BJ (cell line): Measurements from ENCODE around the gene TSPAN12. TPM values are rescaled to one million over a fixed set of nuclear protein-coding genes. Genes with fewer than 3 reads are reported as not detected.

Source experiments
- CTCF ChIA-PET: fragments of 350-600 bp; formaldehyde crosslinking; extraction: SDS; loops from one replicate; lab custom pipeline; 2021; ENCODE audit warnings: antibody characterized with exemption, inconsistent platforms; lab: Yijun Ruan, JAX
- POLR2A ChIA-PET: fragments of 300-600 bp; sonication (Branson Sonifier 250); formaldehyde crosslinking; extraction: SDS; loops from one replicate; lab custom pipeline; 2021; ENCODE audit warnings: antibody characterized with exemption; lab: Charles Lee
- DNase-seq: peaks from one replicate; pipeline ENCODE4 v3.0.0-alpha.2; 2011; ENCODE audit warnings: low read depth
- H3K27me3 ChIP-seq: 2 replicates; pipeline ENCODE4 v1.6.0; 2011; ENCODE audit warnings: low read length; ENCODE audit not compliant: control insufficient read depth, insufficient read depth
- H3K36me3 ChIP-seq: 2 replicates; pipeline ENCODE4 v1.5.1; 2011; ENCODE audit warnings: low read length; ENCODE audit not compliant: control insufficient read depth, insufficient read depth
- H3K4me3 ChIP-seq: 2 replicates; pipeline ENCODE4 v1.5.1; 2011; ENCODE audit warnings: low read depth, mild to moderate bottlenecking, control low read depth, low read length
- CTCF ChIP-seq: IDR thresholded peaks from 2 replicates; pipeline ENCODE4 v1.5.1; 2011; ENCODE audit warnings: low read depth, mild to moderate bottlenecking, control low read depth, inconsistent platforms, low read length, moderate library complexity; ENCODE audit not compliant: insufficient read depth
- polyA plus RNA-seq: library from polyadenylated mRNA; depleted of rRNA; stranded (reverse); fragments of >200 nt; gene quantifications from 2 replicates; pipeline ENCODE4 v1.2.3, GENCODE V29; 2011

TSPAN12 gene
- polyA plus RNA-seq, 1 experiment, result not detected

DNA sequence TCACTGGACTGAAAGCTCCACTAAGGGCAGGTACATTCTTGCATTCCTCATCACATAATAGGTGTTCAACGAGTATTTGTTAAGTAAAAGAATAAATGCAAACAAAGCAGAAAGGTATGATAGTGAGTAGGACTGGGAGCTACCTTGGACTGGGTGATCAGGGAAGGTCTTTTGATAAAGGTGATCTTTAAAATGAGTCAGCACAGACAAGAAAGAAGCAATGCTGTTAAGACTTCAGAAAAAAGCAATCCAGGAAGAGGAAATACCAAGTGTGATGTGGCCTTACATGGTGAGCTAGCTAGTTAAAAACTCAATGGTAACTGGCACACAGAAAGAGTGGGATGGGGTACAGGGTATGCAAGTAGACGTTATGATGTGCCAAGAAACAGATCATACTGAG is 40.1 kb downstream of the TSPAN12 start:
- no peak for DNase-seq
- Histone ChIP-seq H3K36me3 (no peaks in the 10 kb centered on the region), H3K27me3 (no peaks in the 10 kb centered on the region), H3K4me3 (no peak overlapping the region)
- ChIA-PET POLR2A (no interaction called here), CTCF (no interaction called here)
- no peak for TF ChIP-seq CTCF

DNA sequence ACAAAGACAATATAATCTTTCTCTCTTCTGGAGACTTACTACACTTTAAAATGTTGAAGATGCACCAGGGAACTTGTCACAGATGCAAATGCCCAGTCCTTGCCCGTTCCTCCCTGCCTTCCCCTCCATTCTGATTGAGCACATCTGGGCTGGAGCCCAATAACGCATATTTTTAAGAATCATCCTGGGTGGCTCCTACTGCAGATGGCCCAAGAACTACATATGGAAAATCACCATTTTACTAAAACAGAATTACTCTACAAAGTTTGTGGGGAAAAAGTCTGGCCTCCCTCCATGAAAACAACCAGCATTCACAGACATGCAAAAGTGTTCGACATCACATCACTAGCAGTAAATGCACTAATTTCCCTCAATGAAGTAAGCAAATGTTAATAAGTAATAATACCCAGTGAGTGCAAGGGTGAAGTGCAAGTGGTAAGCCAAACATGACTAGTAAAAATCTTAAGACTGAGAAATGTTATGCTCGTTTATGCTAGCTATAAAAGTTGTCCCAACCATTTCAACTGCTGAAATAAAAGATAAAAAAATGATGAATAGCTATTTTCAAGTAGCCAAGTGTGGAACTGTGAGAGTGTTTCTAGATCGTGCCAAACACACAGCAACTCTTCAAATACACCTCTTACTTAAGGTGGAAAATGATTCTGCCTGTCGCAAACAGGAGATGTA is 43.5 kb downstream of the TSPAN12 start:
- no peak for DNase-seq
- TF ChIP-seq CTCF, result no peak
- CTCF ChIA-PET, result interaction anchor here (1.0 kb wide), 1 partner anchor 8 kb away, joined by 4 read pairs; no protein-coding TSS in a partner anchor
- no peaks in the 10 kb centered on the region for H3K36me3 ChIP-seq
- POLR2A ChIA-PET, result no interaction called here
- H3K27me3 ChIP-seq, result no peaks in the 10 kb centered on the region
- no peak overlapping the region for H3K4me3 ChIP-seq

DNA sequence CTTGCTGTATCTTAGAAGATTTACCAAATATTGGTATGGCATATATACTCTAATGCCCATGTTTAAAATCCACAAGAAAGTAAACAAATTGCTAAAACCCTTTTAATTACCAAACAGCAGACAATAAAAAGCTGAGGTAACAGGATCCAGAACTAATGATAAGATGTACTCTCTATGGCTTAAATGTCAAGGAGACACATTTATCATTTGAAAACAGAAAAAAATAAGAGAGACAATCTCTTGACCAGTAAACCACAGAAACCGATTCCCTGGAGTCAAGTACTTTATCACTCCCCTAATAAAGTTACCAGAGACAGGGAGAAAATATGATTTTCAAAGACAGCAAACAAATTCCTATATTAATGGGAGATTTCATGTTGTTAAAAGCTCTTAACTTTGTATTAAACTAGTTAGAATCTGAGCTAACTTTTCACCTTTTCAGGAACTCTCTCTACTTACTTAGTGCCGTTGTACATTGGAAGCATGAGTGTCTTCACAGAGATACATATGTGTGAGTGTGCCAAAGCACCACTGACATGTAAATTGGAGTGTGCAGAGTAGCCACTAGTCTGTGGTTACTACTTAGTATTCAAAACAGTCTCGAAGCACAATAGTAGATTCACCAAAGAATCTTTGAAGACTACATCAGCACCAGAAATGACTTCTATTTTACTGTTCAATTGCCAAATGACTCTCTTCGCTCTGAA is 44.2 kb downstream of the TSPAN12 start:
- ChIA-PET POLR2A (no interaction called here), CTCF (interaction anchor here (1.2 kb wide), 1 partner anchor 22 kb away, joined by 3 read pairs; no protein-coding TSS in a partner anchor)

GRCh38 chr7:120813089-120813488 is 44.9 kb downstream of the TSPAN12 start:
- ChIA-PET CTCF (interaction anchor here (1.2 kb wide), 1 partner anchor 21 kb away, joined by 3 read pairs; no protein-coding TSS in a partner anchor), POLR2A (no interaction called here)
- H3K27me3 ChIP-seq, result no peaks in the 10 kb centered on the region
- no peak for TF ChIP-seq CTCF
- DNase-seq, result no peak
- no peaks in the 10 kb centered on the region for H3K36me3 ChIP-seq
- H3K4me3 ChIP-seq, result no peak overlapping the region

More for the DNA sequence above, 44.2 kb downstream of the TSPAN12 start:
- TF ChIP-seq CTCF, result no peak
- Histone ChIP-seq H3K36me3 (no peaks in the 10 kb centered on the region), H3K4me3 (no peak overlapping the region), H3K27me3 (no peaks in the 10 kb centered on the region)
- DNase-seq, result no peak

GRCh38 chr7:120809260-120809659 is 48.7 kb downstream of the TSPAN12 start:
- ChIA-PET POLR2A (no interaction called here), CTCF (interaction anchor here (1.0 to 11.1 kb wide), 2 partner anchors 16 to 1185 kb away, joined by 3 to 130 read pairs; no protein-coding TSS in a partner anchor)
- Histone ChIP-seq H3K4me3 (no peak overlapping the region), H3K27me3 (no peaks in the 10 kb centered on the region; the same call in 1 of the 2 replicates), H3K36me3 (no peaks in the 10 kb centered on the region)
- TF ChIP-seq CTCF, result no peak
- DNase-seq, result no peak
